ENCODE results near the gene CYP24A1. TPM values are rescaled to one million over a fixed set of nuclear protein-coding genes. Genes with fewer than 3 reads are reported as not detected.
"Not testable (repeated sequence)": the region's sequence is repeated elsewhere in the genome, so short reads cannot be mapped to it uniquely, and the experiment has no call there.

Gene CYP24A1
- total RNA-seq, 1 donor from 2014 or later: not detected

DNA sequence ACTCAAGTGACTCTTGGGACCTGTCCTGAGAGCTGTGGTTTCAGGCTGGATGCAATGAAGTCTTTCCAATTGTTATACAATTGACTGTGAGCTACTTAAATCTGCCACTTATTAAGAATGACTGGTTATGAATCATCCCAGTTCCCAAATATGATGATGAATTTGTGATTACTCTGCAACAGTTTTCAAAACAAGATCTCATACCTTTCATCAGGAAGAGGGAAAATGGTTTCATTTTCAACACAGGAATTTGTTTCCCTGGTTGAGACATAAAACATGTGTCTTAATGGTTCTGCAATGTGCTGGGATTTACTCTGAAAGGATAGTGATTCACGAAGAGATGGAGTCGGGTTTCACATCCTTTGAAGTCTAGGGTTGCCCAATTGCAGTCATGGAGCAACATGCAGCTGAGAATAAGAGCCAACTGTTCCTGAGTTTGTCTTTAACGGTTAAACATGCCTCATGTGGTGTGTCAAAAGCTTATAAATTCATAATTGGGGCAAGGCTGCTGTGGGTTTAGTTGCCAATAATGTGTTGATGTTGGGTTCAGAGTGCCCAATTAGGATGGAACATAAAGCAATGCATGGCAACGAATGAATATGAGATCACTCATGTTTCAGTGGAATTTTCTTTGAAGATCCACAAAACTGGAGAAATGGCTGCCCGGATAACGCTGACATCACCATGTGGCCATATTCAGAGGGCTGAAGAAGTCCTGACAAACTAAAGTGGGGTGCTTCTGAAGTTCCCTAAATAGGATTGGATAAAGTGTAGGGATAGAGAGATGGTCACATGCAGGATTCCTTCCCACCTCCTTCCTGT, 41.0 kb downstream of the CYP24A1 start:
- DNase-seq (no peak), ATAC-seq (ENCODE audit: low read depth) (no peak)
- Mint-ChIP-seq H3K27me3 (peaks cover 1% of the 10 kb centered on the region), H3K27ac (no peak overlapping the region), H3K9me3 (peaks cover 7% of the 10 kb centered on the region), H3K4me3 (no peak overlapping the region), H3K4me1 (peaks cover 3% of the 10 kb centered on the region), H3K36me3 (ENCODE audit: low read depth) (no peaks in the 10 kb centered on the region)
- POLR2A ChIA-PET: no interaction called here
- CTCF ChIA-PET: no interaction called here
- TF ChIP-seq, protein P1, sequence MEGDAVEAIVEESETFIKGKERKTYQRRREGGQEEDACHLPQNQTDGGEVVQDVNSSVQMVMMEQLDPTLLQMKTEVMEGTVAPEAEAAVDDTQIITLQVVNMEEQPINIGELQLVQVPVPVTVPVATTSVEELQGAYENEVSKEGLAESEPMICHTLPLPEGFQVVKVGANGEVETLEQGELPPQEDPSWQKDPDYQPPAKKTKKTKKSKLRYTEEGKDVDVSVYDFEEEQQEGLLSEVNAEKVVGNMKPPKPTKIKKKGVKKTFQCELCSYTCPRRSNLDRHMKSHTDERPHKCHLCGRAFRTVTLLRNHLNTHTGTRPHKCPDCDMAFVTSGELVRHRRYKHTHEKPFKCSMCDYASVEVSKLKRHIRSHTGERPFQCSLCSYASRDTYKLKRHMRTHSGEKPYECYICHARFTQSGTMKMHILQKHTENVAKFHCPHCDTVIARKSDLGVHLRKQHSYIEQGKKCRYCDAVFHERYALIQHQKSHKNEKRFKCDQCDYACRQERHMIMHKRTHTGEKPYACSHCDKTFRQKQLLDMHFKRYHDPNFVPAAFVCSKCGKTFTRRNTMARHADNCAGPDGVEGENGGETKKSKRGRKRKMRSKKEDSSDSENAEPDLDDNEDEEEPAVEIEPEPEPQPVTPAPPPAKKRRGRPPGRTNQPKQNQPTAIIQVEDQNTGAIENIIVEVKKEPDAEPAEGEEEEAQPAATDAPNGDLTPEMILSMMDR (IDR thresholded peaks at IDR 0.05): no peak
- intact Hi-C loops (cut with micrococcal nuclease): no loop called here

DNA sequence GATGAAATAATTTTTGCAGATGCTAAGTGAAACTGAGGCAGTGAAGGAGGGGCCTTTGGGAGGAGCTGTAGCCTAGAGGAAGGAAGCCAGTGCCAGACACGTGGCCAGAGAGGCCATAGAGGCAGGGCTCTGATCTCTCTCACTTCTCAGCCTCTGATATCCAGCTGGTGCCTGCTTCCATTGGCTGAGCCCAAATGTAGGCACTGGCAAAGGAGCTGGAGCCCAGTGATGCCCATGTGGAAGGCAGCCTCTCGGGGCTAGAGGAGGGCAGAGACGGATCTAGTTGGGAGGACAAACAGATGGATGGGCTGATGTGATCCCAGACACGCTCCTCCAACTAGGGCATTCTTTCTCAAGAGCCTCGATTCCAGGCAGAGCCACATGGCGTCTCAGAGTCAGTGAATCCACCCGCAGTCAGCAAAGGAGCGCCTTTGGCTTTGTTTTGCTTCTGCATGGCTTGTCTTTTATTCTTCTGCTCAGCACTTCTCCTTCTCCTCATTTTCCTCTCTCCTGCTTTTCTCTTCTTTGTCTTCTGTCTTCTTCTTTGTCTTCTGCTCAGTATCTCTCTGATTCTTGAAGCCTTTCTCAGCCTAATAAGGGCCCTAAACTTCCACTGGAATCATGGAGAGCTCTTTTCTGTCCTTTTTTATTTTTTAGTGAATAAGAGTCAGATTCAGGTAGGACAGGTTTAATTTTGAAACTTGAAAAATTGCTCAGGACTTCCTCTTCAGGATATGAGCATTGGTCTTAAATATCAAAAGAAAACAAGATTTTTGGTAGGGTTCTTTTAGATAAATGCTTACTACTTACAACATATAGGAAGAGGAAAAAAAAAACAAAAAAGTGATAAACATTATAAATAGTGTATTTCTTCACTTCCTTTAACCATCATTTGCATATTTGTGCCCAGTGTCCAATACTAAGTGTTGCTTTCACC, 41.8 kb downstream of the CYP24A1 start:
- POLR2A ChIA-PET: no interaction called here
- Mint-ChIP-seq H3K9me3 (peaks cover 7% of the 10 kb centered on the region), H3K4me1 (peaks cover 3% of the 10 kb centered on the region), H3K27me3 (peaks cover 1% of the 10 kb centered on the region), H3K4me3 (no peak overlapping the region), H3K27ac (no peak overlapping the region), H3K36me3 (ENCODE audit: low read depth) (no peaks in the 10 kb centered on the region)
- CTCF ChIA-PET: no interaction called here
- ATAC-seq (ENCODE audit: low read depth) (no peak), DNase-seq (no peak)
- intact Hi-C loops (cut with micrococcal nuclease): no loop called here
- TF ChIP-seq, protein P1 (IDR thresholded peaks at IDR 0.05): no peak

DNA sequence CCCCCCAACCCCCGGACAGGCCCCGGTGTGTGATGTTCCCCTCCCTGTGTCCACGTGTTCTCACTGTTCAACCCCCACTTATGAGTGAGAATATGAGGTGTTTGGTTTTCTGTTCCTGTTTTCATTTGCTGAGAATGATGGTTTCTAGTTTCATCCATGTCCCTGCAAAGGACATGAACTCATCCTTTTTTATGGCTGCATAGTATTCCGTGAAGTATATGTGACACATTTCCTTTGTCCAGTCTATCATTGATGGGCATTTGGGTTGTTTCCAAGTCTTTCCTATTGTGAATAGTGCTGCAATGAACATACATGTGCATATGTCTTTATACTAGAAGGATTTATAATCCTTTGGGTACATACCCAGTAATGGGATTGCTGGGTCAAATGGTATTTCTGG, 42.7 kb downstream of the CYP24A1 start:
- CTCF ChIA-PET; ATAC-seq (ENCODE audit: low read depth); POLR2A ChIA-PET; H3K36me3 Mint-ChIP-seq (ENCODE audit: low read depth); H3K27me3 Mint-ChIP-seq; H3K9me3 Mint-ChIP-seq; H3K4me1 Mint-ChIP-seq; DNase-seq; H3K4me3 Mint-ChIP-seq; intact Hi-C loops (cut with micrococcal nuclease); H3K27ac Mint-ChIP-seq: not testable (repeated sequence)

DNA sequence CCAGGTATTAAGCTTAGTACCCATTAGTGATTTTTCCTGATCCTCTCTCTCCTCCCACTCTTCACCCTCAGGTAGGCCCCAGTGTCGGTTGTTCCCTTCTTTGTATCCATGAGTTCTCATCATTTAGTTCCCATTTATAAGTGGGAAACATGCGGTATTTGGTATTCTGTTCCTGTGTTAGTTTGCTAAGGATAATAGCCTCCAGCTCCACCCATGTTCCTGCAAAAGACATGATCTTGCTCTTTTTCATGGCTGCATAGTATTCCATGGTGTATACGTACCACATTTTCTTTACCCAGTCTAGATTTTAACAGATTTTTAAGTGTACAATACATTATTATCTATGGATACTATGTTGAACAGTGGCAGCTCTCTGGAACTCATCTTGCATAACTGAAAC, 44.4 kb downstream of the CYP24A1 start:
- Mint-ChIP-seq H3K27me3 (peaks cover 1% of the 10 kb centered on the region), H3K36me3 (ENCODE audit: low read depth) (no peaks in the 10 kb centered on the region), H3K9me3 (peaks cover 7% of the 10 kb centered on the region), H3K27ac (no peak overlapping the region), H3K4me1 (peaks cover 3% of the 10 kb centered on the region), H3K4me3 (no peak overlapping the region)
- intact Hi-C loops (cut with micrococcal nuclease): no loop called here
- POLR2A ChIA-PET: interaction anchor here (0.6 kb wide), 1 partner anchor 20 kb away, joined by 3 read pairs; no protein-coding TSS in a partner anchor
- CTCF ChIA-PET: no interaction called here
- TF ChIP-seq, protein P1 (IDR thresholded peaks at IDR 0.05): no peak
- no peak for DNase-seq
- no peak for ATAC-seq (ENCODE audit: low read depth)

DNA sequence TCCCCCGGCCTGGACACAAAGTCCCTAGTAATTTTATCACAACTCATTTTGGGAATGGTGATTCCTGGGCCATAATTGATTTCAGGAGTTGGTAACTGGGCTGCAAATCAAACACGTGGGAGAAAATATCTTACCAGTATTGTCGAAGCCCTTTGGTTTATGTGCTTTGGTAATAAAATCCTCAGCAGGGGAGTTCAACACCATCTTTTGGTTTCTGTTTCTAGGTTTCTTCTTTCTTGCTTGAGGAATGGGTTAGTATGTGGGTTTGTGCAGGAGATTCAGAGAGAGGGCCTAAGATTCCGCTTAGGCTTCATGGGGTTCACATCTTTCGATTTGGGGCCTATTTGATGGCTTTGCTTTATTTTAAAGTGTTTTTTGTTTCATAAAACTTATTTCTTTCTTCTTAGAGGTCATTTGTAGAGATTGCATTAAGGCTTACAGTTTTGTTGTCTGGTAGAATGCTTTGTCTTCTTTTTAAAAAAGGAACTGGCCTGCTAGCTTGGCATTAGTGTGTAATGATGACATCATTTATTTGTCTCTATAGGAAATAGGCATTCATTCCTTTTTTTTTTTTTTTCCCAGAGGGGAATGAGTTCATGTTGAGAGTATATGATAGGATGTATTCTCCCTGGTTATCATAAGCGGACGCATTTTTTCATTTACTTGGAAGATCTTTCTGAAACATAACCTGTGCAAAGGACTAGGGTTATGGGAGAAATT, 45.8 kb downstream of the CYP24A1 start:
- H3K36me3 Mint-ChIP-seq (ENCODE audit: low read depth): no peaks in the 10 kb centered on the region
- POLR2A ChIA-PET: no interaction called here
- CTCF ChIA-PET: no interaction called here
- DNase-seq (no peak), ATAC-seq (ENCODE audit: low read depth) (no peak)
- TF ChIP-seq, protein P1 (IDR thresholded peaks at IDR 0.05): no peak
- peaks cover 7% of the 10 kb centered on the region for H3K9me3 Mint-ChIP-seq
- intact Hi-C loops (cut with micrococcal nuclease): no loop called here
- H3K27me3 Mint-ChIP-seq: peaks cover 1% of the 10 kb centered on the region
- no peak overlapping the region for H3K27ac Mint-ChIP-seq
- H3K4me1 Mint-ChIP-seq: peaks cover 3% of the 10 kb centered on the region
- no peak overlapping the region for H3K4me3 Mint-ChIP-seq

Data from activated B cell treated with CpG ODN at 0.5 μM for 24 hours (primary cell).